HepG2 (cell line): ENCODE results near the gene S100A13. TPM values are rescaled to one million over a fixed set of nuclear protein-coding genes. Genes with fewer than 3 reads are reported as not detected.
A peak's percentile ranks its signal among the peaks of the same experiment; 100 is the strongest.

Source experiments
- AGO2 ChIP-seq: fragments of 200-400 bp; formaldehyde crosslinking; optimal IDR thresholded peaks from 2 replicates; pipeline ENCODE3; 2017; ENCODE audit warnings: mild to moderate bottlenecking, low read depth, low read length, moderate library complexity
- ATRX ChIP-seq: sonication (generic); formaldehyde crosslinking; IDR thresholded peaks from 2 replicates; pipeline ENCODE4 v1.4.0; 2020; ENCODE audit warnings: missing genetic modification reagents, borderline replicate concordance
- CHCHD3 ChIP-seq: sonication (generic); formaldehyde crosslinking; IDR thresholded peaks from 2 replicates; pipeline ENCODE4 v1.8.0; 2022; ENCODE audit warnings: mild to moderate bottlenecking, missing genetic modification reagents, moderate library complexity
- EP300 ChIP-seq, 3 experiments: sonication (generic) in 1 of 3; formaldehyde crosslinking in 1 of 3; IDR thresholded peaks; 2 replicates each; pipeline versions ENCODE4 v1.5.1 to v1.6.1; 2011 to 2020; ENCODE audit warnings: low read depth in 2 of 3, low read length in 2 of 3, borderline replicate concordance in 1 of 3, improper control_type of control experiment in 1 of 3, mild to moderate bottlenecking in 1 of 3, missing genetic modification reagents in 1 of 3, moderate library complexity in 1 of 3
- FOSL2 ChIP-seq: sonication (generic); formaldehyde crosslinking; IDR thresholded peaks from 2 replicates; pipeline ENCODE4 v1.4.0; 2020; ENCODE audit warnings: missing genetic modification reagents
- IRF2 ChIP-seq: IDR thresholded peaks from 2 replicates; pipeline ENCODE4 v1.6.1; 2018; ENCODE audit warnings: missing genetic modification reagents, missing compliant biosample characterization
- MEIS1 ChIP-seq: sonication (generic); formaldehyde crosslinking; IDR thresholded peaks from 2 replicates; pipeline ENCODE4 v1.9.0; 2021; ENCODE audit warnings: mild to moderate bottlenecking, missing genetic modification reagents, moderate library complexity, borderline replicate concordance
- NFE2L1 ChIP-seq: sonication (generic); formaldehyde crosslinking; IDR thresholded peaks from 2 replicates; pipeline ENCODE4 v1.4.0; 2020; ENCODE audit warnings: missing genetic modification reagents, mild to moderate bottlenecking, borderline replicate concordance
- PCBP1 ChIP-seq: fragments of 200-400 bp; formaldehyde crosslinking; IDR thresholded peaks from 2 replicates; pipeline ENCODE4 v1.6.1; 2017; ENCODE audit warnings: mild to moderate bottlenecking, low read depth, low read length, borderline replicate concordance
- SIX4 ChIP-seq: sonication (generic); formaldehyde crosslinking; IDR thresholded peaks from 2 replicates; pipeline ENCODE4 v1.4.0; 2020; ENCODE audit warnings: missing genetic modification reagents
- SNAPC2 ChIP-seq: sonication (generic); formaldehyde crosslinking; IDR thresholded peaks from 2 replicates; pipeline ENCODE4 v1.8.1; 2022; ENCODE audit warnings: mild to moderate bottlenecking, missing genetic modification reagents
- ZBTB7B ChIP-seq: sonication (generic); formaldehyde crosslinking; IDR thresholded peaks from 2 replicates; pipeline ENCODE4 v1.4.0; 2020; ENCODE audit warnings: missing genetic modification reagents
- ZIK1 ChIP-seq: sonication (generic); formaldehyde crosslinking; IDR thresholded peaks from 2 replicates; pipeline ENCODE4 v1.5.0; 2020; ENCODE audit warnings: mild to moderate bottlenecking, low read depth, missing genetic modification reagents, borderline replicate concordance
- ZNF207 ChIP-seq: fragments of 450-650 bp; IDR thresholded peaks from 2 replicates; pipeline ENCODE4 v1.6.1; 2016; ENCODE audit warnings: antibody characterized with exemption, borderline replicate concordance
- ZNF546 ChIP-seq: sonication (generic); formaldehyde crosslinking; conservative IDR thresholded peaks from 2 replicates; pipeline ENCODE4 v1.8.1; 2023; ENCODE audit warnings: mild to moderate bottlenecking, missing genetic modification reagents
- ZNF747 ChIP-seq: sonication (generic); formaldehyde crosslinking; IDR thresholded peaks from 2 replicates; pipeline ENCODE4 v1.8.1; 2023; ENCODE audit warnings: missing genetic modification reagents, mild to moderate bottlenecking, borderline replicate concordance
- ZNF772 ChIP-seq: sonication (generic); formaldehyde crosslinking; IDR thresholded peaks from 2 replicates; pipeline ENCODE4 v1.5.0; 2020; ENCODE audit warnings: mild to moderate bottlenecking, missing genetic modification reagents
- ZNF839 ChIP-seq: sonication (generic); formaldehyde crosslinking; IDR thresholded peaks from 2 replicates; pipeline ENCODE4 v1.4.0; 2020; ENCODE audit warnings: missing genetic modification reagents, mild to moderate bottlenecking, borderline replicate concordance
- ZNF878 ChIP-seq: sonication (generic); formaldehyde crosslinking; IDR thresholded peaks from 2 replicates; pipeline ENCODE4 v1.8.1; 2023; ENCODE audit warnings: mild to moderate bottlenecking, missing genetic modification reagents, moderate library complexity
- polyA plus RNA-seq, 8 experiments: library from polyadenylated mRNA; depleted of rRNA in 3 of 8; stranded (reverse) in 7 of 8; unstranded in 1 of 8; fragments of >200 nt; fragmentation: Illumina TruSeq in 4 of 8; extraction: Trizol in 4 of 8; gene quantifications; 2 replicates each; pipeline versions ENCODE4 v1.2.1 to v1.2.3, GENCODE V29; 2011 to 2016; ENCODE audit warnings: low read depth in 4 of 8, missing spikeins in 1 of 8, mixed read lengths in 1 of 8; ENCODE audit not compliant: insufficient read depth in 1 of 8
- total RNA-seq, 5 experiments: library from RNA; depleted of rRNA; stranded (reverse); fragments of >200 nt; fragmentation: Illumina TruSeq; extraction: Trizol; gene quantifications; 2 replicates each; pipeline ENCODE4 v1.2.3, GENCODE V29; 2016; ENCODE audit warnings: low read depth in 1 of 5
- TF ChIP-seq, protein P1 (sequence below): sonication (generic); formaldehyde crosslinking; IDR thresholded peaks from 2 replicates; pipeline ENCODE4 v1.4.0; 2020; ENCODE audit warnings: mild to moderate bottlenecking, missing genetic modification reagents
- TF ChIP-seq, protein P2 (sequence below): sonication (generic); IDR thresholded peaks from 2 replicates; pipeline ENCODE4 v1.6.1; 2016; ENCODE audit warnings: low read depth, borderline replicate concordance
- TF ChIP-seq, protein P3 (sequence below): sonication (generic); formaldehyde crosslinking; IDR thresholded peaks from 2 replicates; pipeline ENCODE4 v1.4.0; 2020; ENCODE audit warnings: mild to moderate bottlenecking, missing genetic modification reagents
- TF ChIP-seq, protein P4 (sequence below): sonication (generic); formaldehyde crosslinking; IDR thresholded peaks from 2 replicates; pipeline ENCODE4 v1.8.0; 2022; ENCODE audit warnings: mild to moderate bottlenecking, missing genetic modification reagents

Gene S100A13
- total and polyA plus RNA-seq, 2 of the 13 experiments (the other 11 are each of a cell fraction or from before 2014, with no cell fraction given), result 89.5 to 172 TPM

GRCh38 chr1:153608742-153609584 is 18.3 kb downstream of the S100A13 start (continued):
- TF ChIP-seq, protein P1, sequence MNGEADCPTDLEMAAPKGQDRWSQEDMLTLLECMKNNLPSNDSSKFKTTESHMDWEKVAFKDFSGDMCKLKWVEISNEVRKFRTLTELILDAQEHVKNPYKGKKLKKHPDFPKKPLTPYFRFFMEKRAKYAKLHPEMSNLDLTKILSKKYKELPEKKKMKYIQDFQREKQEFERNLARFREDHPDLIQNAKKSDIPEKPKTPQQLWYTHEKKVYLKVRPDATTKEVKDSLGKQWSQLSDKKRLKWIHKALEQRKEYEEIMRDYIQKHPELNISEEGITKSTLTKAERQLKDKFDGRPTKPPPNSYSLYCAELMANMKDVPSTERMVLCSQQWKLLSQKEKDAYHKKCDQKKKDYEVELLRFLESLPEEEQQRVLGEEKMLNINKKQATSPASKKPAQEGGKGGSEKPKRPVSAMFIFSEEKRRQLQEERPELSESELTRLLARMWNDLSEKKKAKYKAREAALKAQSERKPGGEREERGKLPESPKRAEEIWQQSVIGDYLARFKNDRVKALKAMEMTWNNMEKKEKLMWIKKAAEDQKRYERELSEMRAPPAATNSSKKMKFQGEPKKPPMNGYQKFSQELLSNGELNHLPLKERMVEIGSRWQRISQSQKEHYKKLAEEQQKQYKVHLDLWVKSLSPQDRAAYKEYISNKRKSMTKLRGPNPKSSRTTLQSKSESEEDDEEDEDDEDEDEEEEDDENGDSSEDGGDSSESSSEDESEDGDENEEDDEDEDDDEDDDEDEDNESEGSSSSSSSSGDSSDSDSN, result peak; percentile 61
- TF ChIP-seq ZNF747 (CRISPR knock-in tag) (peak; percentile 73), PCBP1 (0 out of 2 replicates have a peak, but pooled peaks have one; percentile 48), ZNF878 (CRISPR knock-in tag) (no peak), ZNF839 (CRISPR knock-in tag) (no peak), ZBTB7B (CRISPR knock-in tag) (no peak), IRF2 (peak; percentile 13), NFE2L1 (CRISPR knock-in tag) (no peak), ATRX (no peak), ZNF772 (CRISPR knock-in tag) (0 out of 2 replicates have a peak, but pooled peaks have one; percentile 13), ZIK1 (CRISPR knock-in tag) (peak; percentile 48; the same call in 1 of the 2 replicates), MEIS1 (CRISPR knock-in tag) (peak; percentile 80; the same call in 1 of the 2 replicates), ZNF207 (no peak), FOSL2 (CRISPR knock-in tag) (peak; percentile 89), EP300 (IDR thresholded peaks at IDR 0.05; ENCODE audit: low read depth in 2 of 2, low read length in 2 of 2) (peak; percentile 14 to 55; a peak in 3 of 4 replicates), EP300 (CRISPR knock-in tag; IDR thresholded peaks at IDR 0.05; ENCODE audit: borderline replicate concordance) (peak; percentile 54; the same call in 1 of the 2 replicates), SIX4 (CRISPR knock-in tag) (no peak), SNAPC2 (CRISPR knock-in tag) (peak; percentile 78; the same call in 1 of the 2 replicates), ZNF546 (no peak), CHCHD3 (CRISPR knock-in tag) (no peak), AGO2 (peak; percentile 38)
- TF ChIP-seq, protein P2, sequence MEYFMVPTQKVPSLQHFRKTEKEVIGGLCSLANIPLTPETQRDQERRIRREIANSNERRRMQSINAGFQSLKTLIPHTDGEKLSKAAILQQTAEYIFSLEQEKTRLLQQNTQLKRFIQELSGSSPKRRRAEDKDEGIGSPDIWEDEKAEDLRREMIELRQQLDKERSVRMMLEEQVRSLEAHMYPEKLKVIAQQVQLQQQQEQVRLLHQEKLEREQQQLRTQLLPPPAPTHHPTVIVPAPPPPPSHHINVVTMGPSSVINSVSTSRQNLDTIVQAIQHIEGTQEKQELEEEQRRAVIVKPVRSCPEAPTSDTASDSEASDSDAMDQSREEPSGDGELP, result peak; percentile 93
- TF ChIP-seq, protein P3, sequence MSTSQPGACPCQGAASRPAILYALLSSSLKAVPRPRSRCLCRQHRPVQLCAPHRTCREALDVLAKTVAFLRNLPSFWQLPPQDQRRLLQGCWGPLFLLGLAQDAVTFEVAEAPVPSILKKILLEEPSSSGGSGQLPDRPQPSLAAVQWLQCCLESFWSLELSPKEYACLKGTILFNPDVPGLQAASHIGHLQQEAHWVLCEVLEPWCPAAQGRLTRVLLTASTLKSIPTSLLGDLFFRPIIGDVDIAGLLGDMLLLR (CRISPR knock-in tag), result 0 out of 2 replicates have a peak, but pooled peaks have one; percentile 55
- TF ChIP-seq, protein P4, sequence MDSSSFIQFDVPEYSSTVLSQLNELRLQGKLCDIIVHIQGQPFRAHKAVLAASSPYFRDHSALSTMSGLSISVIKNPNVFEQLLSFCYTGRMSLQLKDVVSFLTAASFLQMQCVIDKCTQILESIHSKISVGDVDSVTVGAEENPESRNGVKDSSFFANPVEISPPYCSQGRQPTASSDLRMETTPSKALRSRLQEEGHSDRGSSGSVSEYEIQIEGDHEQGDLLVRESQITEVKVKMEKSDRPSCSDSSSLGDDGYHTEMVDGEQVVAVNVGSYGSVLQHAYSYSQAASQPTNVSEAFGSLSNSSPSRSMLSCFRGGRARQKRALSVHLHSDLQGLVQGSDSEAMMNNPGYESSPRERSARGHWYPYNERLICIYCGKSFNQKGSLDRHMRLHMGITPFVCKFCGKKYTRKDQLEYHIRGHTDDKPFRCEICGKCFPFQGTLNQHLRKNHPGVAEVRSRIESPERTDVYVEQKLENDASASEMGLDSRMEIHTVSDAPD (CRISPR knock-in tag), result no peak
